Measurements from ENCODE around the gene DDT. TPM values are rescaled to one million over a fixed set of nuclear protein-coding genes. Genes with fewer than 3 reads are reported as not detected.
"Not testable (repeated sequence)": the region's sequence is repeated elsewhere in the genome, so short reads cannot be mapped to it uniquely, and the experiment has no call there.

DDT gene
- total RNA-seq, 8 experiments from 2014 or later: 86.6 to 218 (median 126) TPM

GRCh38 chr22:23980567-23980966 is 6.3 kb upstream of the DDT start:
- H3K4me1 ChIP-seq (replicated peaks in 1 of 2); H3K27ac ChIP-seq; H3K4me3 ChIP-seq; in situ Hi-C loops (cut with MboI; ENCODE audit: low pct_unique_long_range_greater_than_20kb in 2 of 9, low sequenced_read_pairs in 9 of 9, unreplicated experiment in 9 of 9); ATAC-seq (replicated peaks in 6 of 8): not testable (repeated sequence)
- no CpG with 5 or more reads among the region's 7 CpGs for WGBS, 10 experiments

DNA sequence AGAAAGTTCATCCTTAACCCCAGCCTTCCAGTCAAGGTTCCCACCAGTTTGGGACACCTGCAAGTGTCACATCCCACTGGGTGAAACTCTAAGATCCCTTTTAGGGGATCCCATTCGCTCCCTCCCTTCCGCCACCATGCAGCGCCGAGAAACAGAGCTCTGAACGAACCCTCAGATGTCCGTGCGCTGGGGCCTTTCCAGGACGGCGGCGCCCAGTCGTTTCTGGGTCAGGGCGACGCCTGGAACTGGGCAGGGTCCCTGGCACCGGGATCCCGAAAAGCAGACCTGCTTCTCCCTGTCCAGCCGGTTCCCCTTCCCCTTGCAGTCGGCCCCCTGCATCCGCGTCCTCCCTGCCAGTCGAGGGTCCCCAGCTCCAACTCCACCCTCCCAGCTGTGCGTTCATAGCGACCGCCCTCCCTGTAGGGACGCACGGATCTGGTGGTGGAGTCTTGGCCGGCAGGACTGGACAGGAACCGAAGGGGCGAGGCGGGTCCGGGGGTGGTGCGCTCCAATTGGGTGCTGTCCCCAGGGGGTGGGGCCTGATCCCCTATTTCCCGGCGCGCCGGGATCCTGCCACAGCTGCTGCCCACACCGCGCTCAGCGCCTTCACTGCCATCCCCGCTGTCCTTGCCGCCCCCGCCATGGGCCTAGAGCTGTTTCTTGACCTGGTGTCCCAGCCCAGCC is 5.5 kb upstream of the DDT start, which contains the start of gene GSTT2:
GSTT2 (plus strand) TSS at position 578 of the 684 bp plus-strand sequence.
- ATAC-seq (replicated peaks in 6 of 8): peak in 7 of 8 experiments; percentile 20 to 94 (median 43)
- no CpG with 5 or more reads among the region's 41 CpGs for WGBS, 10 experiments
- H3K4me3 ChIP-seq; H3K4me1 ChIP-seq (replicated peaks in 1 of 2); H3K27ac ChIP-seq: not testable (repeated sequence)
- in situ Hi-C loops (cut with MboI; ENCODE audit: low pct_unique_long_range_greater_than_20kb in 2 of 9, low sequenced_read_pairs in 9 of 9, unreplicated experiment in 9 of 9): loop anchor here in 1 of 9 experiments (10.0 kb wide), 1 partner anchor 55 kb away; no protein-coding TSS in a partner anchor

- WGBS, 10 experiments: no CpG with 5 or more reads among the region's 12 CpGs
Measured at GRCh38 chr22:23977304-23977703, 3.1 kb upstream of the DDT start.

DNA sequence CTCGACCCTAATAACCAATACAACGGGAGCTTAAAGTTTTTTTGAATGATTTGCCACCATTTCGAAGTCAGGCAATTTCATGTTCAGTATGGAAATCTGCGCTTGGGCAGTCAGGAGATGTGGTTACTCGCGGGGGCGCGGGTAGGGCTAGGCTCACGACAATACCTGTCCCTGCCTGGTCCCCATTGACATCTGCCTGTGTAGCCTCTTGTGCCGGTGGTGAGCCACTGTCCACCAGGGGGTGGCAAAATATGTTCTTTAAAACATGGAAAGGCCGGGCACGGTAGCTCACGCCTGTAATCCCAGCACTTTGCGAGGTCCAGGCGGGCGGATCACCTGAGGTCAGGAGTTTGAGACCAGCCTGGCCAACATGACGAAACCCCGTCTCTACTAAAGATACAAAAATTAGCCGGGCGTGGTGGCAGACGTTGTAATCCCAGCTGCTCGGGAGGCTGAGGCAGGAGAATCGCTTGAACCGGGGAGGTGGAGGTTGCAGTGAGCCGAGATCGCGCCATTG is 653 bp upstream of the DDT start:
- H3K27ac ChIP-seq; H3K4me3 ChIP-seq; H3K4me1 ChIP-seq (replicated peaks in 1 of 2): not testable (repeated sequence)
- in situ Hi-C loops (cut with MboI; ENCODE audit: low pct_unique_long_range_greater_than_20kb in 2 of 9, low sequenced_read_pairs in 9 of 9, unreplicated experiment in 9 of 9): loop anchor here in 1 of 9 experiments (10.0 kb wide), 1 partner anchor 50 kb away; no protein-coding TSS in a partner anchor
- ATAC-seq (replicated peaks in 6 of 8): peak; percentile 10 to 72 (median 60)
- no CpG with 5 or more reads among the region's 27 CpGs for WGBS, 10 experiments

More at GRCh38 chr22:23977304-23977703, 3.1 kb upstream of the DDT start:
- in situ Hi-C loops (cut with MboI; ENCODE audit: low pct_unique_long_range_greater_than_20kb in 2 of 9, low sequenced_read_pairs in 9 of 9, unreplicated experiment in 9 of 9): loop anchor here in 1 of 9 experiments (10.0 kb wide), 1 partner anchor 53 kb away; no protein-coding TSS in a partner anchor
- not testable (repeated sequence) for H3K4me1 ChIP-seq (replicated peaks in 1 of 2); H3K27ac ChIP-seq; H3K4me3 ChIP-seq; ATAC-seq (replicated peaks in 6 of 8)

DNA sequence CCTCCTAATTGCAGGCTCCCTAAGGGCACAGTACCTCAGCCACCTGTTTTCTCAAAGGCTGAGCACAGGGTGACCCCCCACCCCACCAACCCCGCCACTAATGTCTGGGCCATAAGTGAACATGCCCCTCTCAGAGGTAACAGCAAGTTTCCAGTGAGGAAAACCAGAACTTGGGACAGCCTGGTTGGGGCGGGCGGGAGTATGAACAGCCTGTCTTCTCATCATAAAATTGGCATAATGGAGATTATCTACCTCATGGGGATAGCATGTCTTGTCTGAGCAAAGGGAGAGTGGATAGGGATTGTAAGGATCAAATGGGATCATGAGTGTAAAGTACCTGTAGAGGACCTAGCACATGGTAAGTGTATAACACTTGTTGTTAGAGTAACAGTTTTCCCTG is 2.3 kb downstream of the DDT start:
- 100% methylated on average over 1 of the region's 3 CpGs; no CpG with 5 or more reads in 9 of the 10 experiments for WGBS, 10 experiments
- ATAC-seq (replicated peaks in 6 of 8); H3K27ac ChIP-seq; H3K4me1 ChIP-seq (replicated peaks in 1 of 2); H3K4me3 ChIP-seq: not testable (repeated sequence)
- in situ Hi-C loops (cut with MboI; ENCODE audit: low pct_unique_long_range_greater_than_20kb in 2 of 9, low sequenced_read_pairs in 9 of 9, unreplicated experiment in 9 of 9): loop anchor here in 1 of 9 experiments (10.0 kb wide), 1 partner anchor 47 kb away; no protein-coding TSS in a partner anchor

DNA sequence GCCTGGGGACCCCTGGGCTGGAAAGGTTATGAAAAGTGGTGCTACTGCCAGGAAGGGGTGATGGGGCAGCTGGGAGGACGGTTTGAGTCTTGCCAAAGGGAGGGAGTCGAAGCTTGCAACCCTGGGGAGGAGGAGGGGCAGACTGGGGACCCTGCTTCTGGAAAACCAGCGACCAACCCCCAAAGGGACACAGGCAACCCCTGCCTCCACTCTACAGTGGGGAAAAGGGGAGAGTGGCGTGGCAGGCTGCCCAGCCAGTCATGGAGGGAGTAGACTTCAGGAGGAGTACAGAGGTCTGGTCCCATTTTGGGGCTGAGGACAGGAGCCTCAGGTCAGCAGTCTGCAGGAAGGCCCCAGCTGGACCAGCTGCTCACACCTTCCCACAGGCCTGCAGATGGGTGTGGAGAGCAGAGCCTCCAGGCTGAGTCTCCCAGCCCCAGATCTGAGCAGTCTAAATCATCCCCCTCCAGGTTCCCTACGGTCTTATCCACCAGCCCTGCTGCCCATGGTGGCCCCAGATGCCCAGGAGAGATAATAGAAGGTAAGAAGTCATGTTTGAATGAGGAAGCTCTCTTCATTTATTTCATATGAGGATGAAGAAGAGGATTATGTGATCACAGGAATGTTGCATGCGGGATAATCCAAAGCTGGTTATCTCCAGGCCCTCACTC is 3.3 kb downstream of the DDT start:
- H3K4me1 ChIP-seq (replicated peaks in 1 of 2): no peaks in the 10 kb centered on the region
- no peak for ATAC-seq (replicated peaks in 6 of 8)
- no peak overlapping the region for H3K4me3 ChIP-seq
- H3K27ac ChIP-seq: no peak overlapping the region
- WGBS, 10 experiments: 83 to 100% (median 90%) methylated on average over 1 to 5 of the region's 6 CpGs; no CpG with 5 or more reads in 3 of the 10 experiments
- in situ Hi-C loops (cut with MboI; ENCODE audit: low pct_unique_long_range_greater_than_20kb in 2 of 9, low sequenced_read_pairs in 9 of 9, unreplicated experiment in 9 of 9): loop anchor here in 1 of 9 experiments (10.0 kb wide), 1 partner anchor 46 kb away; no protein-coding TSS in a partner anchor

GRCh38 chr22:23970201-23970641 is 4.0 kb downstream of the DDT start:
- WGBS, 10 experiments: 28 to 100% (median 100%) methylated on average over 1 to 3 of the region's 5 CpGs; no CpG with 5 or more reads in 3 of the 10 experiments
- ATAC-seq (replicated peaks in 6 of 8): no peak

DNA sequence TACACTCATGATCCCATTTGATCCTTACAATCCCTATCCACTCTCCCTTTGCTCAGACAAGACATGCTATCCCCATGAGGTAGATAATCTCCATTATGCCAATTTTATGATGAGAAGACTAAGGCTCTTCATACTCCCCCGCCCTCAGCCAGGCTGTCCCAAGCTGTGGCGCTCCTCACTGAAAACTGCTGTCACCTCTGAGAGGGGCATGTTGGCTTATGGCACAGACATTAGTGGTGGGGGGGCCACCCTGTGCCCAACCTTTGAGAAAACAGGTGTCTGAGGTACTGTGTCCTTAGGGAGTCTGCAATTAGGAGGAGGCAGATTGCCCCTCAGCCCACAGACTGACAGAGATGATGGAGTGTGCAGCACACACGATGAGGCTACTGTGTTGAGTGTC is 5.2 kb downstream of the DDT start:
- Histone ChIP-seq H3K4me3 (no peak overlapping the region), H3K4me1 (replicated peaks in 1 of 2) (no peaks in the 10 kb centered on the region), H3K27ac (no peak overlapping the region)
- WGBS, 10 experiments: 60 to 100% (median 80%) methylated on average over 1 to 2 of the region's 3 CpGs; no CpG with 5 or more reads in 7 of the 10 experiments
- ATAC-seq (replicated peaks in 6 of 8): no peak
- in situ Hi-C loops (cut with MboI; ENCODE audit: low pct_unique_long_range_greater_than_20kb in 2 of 9, low sequenced_read_pairs in 9 of 9, unreplicated experiment in 9 of 9): no loop called here

More at GRCh38 chr22:23970201-23970641, 4.0 kb downstream of the DDT start:
- in situ Hi-C loops (cut with MboI; ENCODE audit: low pct_unique_long_range_greater_than_20kb in 2 of 9, low sequenced_read_pairs in 9 of 9, unreplicated experiment in 9 of 9): loop anchor here in 1 of 9 experiments (10.0 kb wide), 1 partner anchor 45 kb away; no protein-coding TSS in a partner anchor
- Histone ChIP-seq H3K27ac (no peak overlapping the region), H3K4me1 (replicated peaks in 1 of 2) (no peaks in the 10 kb centered on the region), H3K4me3 (no peak overlapping the region)

GRCh38 chr22:23966568-23966967 is 7.7 kb downstream of the DDT start, which contains the start of gene DDTL:
Gene DDTL (plus strand): TSS chr22:23966888. CDS start chr22:23966915, 27 bp downstream.
- H3K4me3 ChIP-seq; in situ Hi-C loops (cut with MboI; ENCODE audit: low pct_unique_long_range_greater_than_20kb in 2 of 9, low sequenced_read_pairs in 9 of 9, unreplicated experiment in 9 of 9); H3K4me1 ChIP-seq (replicated peaks in 1 of 2); H3K27ac ChIP-seq: not testable (repeated sequence)
- whole genome bisulfite sequencing, 10 experiments: no CpG with 5 or more reads among the region's 30 CpGs
- peak; percentile 92 to 96 (median 94) for ATAC-seq (replicated peaks in 6 of 8)

DNA sequence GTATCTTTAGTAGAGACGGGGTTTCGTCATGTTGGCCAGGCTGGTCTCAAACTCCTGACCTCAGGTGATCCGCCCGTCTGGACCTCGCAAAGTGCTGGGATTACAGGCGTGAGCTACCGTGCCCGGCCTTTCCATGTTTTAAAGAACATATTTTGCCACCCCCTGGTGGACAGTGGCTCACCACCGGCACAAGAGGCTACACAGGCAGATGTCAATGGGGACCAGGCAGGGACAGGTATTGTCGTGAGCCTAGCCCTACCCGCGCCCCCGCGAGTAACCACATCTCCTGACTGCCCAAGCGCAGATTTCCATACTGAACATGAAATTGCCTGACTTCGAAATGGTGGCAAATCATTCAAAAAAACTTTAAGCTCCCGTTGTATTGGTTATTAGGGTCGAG is 8.1 kb downstream of the DDT start:
- H3K4me3 ChIP-seq; H3K4me1 ChIP-seq (replicated peaks in 1 of 2); H3K27ac ChIP-seq; in situ Hi-C loops (cut with MboI; ENCODE audit: low pct_unique_long_range_greater_than_20kb in 2 of 9, low sequenced_read_pairs in 9 of 9, unreplicated experiment in 9 of 9): not testable (repeated sequence)
- ATAC-seq (replicated peaks in 6 of 8): peak; percentile 14 to 70 (median 58)
- no CpG with 5 or more reads among the region's 18 CpGs for WGBS, 10 experiments

GRCh38 chr22:23961084-23961771 is 13.0 kb downstream of the DDT start, which contains the start of gene GSTT2B:
Gene GSTT2B (minus strand): TSS chr22:23961195. CDS start chr22:23961131, 64 bp downstream.
- H3K4me1 ChIP-seq (replicated peaks in 1 of 2); H3K4me3 ChIP-seq; H3K27ac ChIP-seq; in situ Hi-C loops (cut with MboI; ENCODE audit: low pct_unique_long_range_greater_than_20kb in 2 of 9, low sequenced_read_pairs in 9 of 9, unreplicated experiment in 9 of 9): not testable (repeated sequence)
- ATAC-seq (replicated peaks in 6 of 8): peak in 7 of 8 experiments; percentile 21 to 94 (median 40)
- no CpG with 5 or more reads among the region's 43 CpGs for WGBS, 10 experiments

DNA sequence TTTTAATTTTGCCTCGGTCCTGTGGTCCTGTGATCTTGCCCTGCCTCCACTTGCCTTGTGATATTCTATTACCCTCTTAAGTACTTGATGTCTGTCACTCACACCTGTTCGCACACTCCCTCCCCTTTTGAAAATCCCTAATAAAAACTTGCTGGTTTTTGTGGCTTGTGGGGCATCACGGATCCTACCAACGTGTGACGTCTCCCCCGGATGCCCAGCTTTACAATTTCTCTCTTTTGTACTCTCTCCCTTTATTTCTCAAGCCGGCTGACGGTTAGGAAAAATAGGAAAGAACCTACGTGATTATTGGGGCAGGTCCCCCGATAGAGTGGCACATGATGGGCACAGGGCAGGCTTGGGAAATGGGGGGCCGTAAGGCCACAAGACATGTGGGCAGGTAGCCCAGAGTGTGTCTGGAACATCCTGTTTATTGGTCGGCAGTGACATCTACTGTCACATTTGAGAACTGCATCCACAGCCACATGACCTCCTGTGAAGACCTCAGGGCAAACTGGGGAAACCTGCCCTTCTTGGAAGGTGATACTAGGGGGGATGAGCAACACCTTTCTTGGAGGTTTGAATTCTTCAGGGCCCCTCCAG is 17.8 kb downstream of the DDT start:
- H3K4me3 ChIP-seq; H3K4me1 ChIP-seq (replicated peaks in 1 of 2); in situ Hi-C loops (cut with MboI; ENCODE audit: low pct_unique_long_range_greater_than_20kb in 2 of 9, low sequenced_read_pairs in 9 of 9, unreplicated experiment in 9 of 9); H3K27ac ChIP-seq: not testable (repeated sequence)
- WGBS, 10 experiments: 0 to 17% (median 8%) methylated on average over 2 to 9 of the region's 12 CpGs; no CpG with 5 or more reads in 7 of the 10 experiments
- peak in 7 of 8 experiments; percentile 34 to 86 (median 81) for ATAC-seq (replicated peaks in 6 of 8)

Data from motor neuron (in vitro differentiated cells).